ENCODE results near the gene REPIN1.

DNA sequence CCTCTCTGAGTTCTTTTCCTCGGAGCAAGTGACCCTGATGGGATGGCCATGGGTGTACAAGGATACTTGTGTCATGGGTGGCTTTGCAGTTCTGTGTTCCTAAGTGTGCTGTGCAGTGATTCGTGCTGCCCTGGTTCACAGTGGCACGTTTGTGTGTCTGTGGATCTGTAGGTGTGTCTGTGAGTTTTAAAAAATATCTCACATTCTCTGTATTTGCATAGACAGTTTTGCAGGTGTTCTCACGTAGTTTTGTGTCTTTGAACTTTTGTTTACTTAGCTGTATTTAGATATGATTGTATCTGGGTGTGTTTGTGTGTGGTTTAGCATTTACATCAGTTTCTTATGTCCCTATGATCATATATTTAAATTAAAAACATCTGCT is 14.2 kb downstream of the REPIN1 start:
- TF ChIP-seq, protein P1, sequence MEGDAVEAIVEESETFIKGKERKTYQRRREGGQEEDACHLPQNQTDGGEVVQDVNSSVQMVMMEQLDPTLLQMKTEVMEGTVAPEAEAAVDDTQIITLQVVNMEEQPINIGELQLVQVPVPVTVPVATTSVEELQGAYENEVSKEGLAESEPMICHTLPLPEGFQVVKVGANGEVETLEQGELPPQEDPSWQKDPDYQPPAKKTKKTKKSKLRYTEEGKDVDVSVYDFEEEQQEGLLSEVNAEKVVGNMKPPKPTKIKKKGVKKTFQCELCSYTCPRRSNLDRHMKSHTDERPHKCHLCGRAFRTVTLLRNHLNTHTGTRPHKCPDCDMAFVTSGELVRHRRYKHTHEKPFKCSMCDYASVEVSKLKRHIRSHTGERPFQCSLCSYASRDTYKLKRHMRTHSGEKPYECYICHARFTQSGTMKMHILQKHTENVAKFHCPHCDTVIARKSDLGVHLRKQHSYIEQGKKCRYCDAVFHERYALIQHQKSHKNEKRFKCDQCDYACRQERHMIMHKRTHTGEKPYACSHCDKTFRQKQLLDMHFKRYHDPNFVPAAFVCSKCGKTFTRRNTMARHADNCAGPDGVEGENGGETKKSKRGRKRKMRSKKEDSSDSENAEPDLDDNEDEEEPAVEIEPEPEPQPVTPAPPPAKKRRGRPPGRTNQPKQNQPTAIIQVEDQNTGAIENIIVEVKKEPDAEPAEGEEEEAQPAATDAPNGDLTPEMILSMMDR (IDR thresholded peaks at IDR 0.05; ENCODE audit: low read depth, low read length, missing input control), result no peak
- TF ChIP-seq ATF3 (IDR thresholded peaks at IDR 0.05) (no peak), RAD21 (IDR thresholded peaks at IDR 0.05) (no peak), SP1 (IDR thresholded peaks at IDR 0.05) (no peak), YY1 (IDR thresholded peaks at IDR 0.05) (no peak), TAF1 (conservative IDR thresholded peaks at IDR 0.05) (no peak)
- TF ChIP-seq, protein P2, sequence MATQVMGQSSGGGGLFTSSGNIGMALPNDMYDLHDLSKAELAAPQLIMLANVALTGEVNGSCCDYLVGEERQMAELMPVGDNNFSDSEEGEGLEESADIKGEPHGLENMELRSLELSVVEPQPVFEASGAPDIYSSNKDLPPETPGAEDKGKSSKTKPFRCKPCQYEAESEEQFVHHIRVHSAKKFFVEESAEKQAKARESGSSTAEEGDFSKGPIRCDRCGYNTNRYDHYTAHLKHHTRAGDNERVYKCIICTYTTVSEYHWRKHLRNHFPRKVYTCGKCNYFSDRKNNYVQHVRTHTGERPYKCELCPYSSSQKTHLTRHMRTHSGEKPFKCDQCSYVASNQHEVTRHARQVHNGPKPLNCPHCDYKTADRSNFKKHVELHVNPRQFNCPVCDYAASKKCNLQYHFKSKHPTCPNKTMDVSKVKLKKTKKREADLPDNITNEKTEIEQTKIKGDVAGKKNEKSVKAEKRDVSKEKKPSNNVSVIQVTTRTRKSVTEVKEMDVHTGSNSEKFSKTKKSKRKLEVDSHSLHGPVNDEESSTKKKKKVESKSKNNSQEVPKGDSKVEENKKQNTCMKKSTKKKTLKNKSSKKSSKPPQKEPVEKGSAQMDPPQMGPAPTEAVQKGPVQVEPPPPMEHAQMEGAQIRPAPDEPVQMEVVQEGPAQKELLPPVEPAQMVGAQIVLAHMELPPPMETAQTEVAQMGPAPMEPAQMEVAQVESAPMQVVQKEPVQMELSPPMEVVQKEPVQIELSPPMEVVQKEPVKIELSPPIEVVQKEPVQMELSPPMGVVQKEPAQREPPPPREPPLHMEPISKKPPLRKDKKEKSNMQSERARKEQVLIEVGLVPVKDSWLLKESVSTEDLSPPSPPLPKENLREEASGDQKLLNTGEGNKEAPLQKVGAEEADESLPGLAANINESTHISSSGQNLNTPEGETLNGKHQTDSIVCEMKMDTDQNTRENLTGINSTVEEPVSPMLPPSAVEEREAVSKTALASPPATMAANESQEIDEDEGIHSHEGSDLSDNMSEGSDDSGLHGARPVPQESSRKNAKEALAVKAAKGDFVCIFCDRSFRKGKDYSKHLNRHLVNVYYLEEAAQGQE (IDR thresholded peaks at IDR 0.05), result no peak
- TF ChIP-seq, protein P3, sequence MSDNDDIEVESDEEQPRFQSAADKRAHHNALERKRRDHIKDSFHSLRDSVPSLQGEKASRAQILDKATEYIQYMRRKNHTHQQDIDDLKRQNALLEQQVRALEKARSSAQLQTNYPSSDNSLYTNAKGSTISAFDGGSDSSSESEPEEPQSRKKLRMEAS (IDR thresholded peaks at IDR 0.05), result no peak
